Stimulated activated CD4-positive, alpha-beta T cell treated with anti-CD3 and anti-CD28 coated beads, Interleukin-12 subunit alpha, Interleukin-12 subunit beta, amount 100 ng/mL, for 48 hours (primary cell): ENCODE results near the gene ZMAT3.
A peak's percentile ranks its signal among the peaks of the same experiment; 100 is the strongest.

Experiments used
- DNase-seq, 3 donors: peaks; one replicate each; pipeline ENCODE4 v3.0.0-alpha.2; 2020; ENCODE audit warnings: low read depth in 2 of 3, low spot score in 1 of 3

The ZMAT3 gene

GRCh38 chr3:179027326-179027900, 44.2 kb downstream of the ZMAT3 start:
- peak in 1 of 3 donors; percentile 21 for DNase-seq

- no peak for DNase-seq
Measured at GRCh38 chr3:179026636-179027035, 45.0 kb downstream of the ZMAT3 start.

- no peak for DNase-seq
Measured at GRCh38 chr3:179021119-179021903, 50.3 kb downstream of the ZMAT3 start.

- no peak for DNase-seq
Measured at GRCh38 chr3:179020112-179020511, 51.5 kb downstream of the ZMAT3 start.

- no peak for DNase-seq
Measured at GRCh38 chr3:179018808-179019207, 52.8 kb downstream of the ZMAT3 start.

GRCh38 chr3:179016979-179017670, 54.5 kb downstream of the ZMAT3 start:
- no peak for DNase-seq

- peak in 2 of 3 donors; percentile 25 to 87 for DNase-seq
Measured at GRCh38 chr3:179015551-179016020, 56.0 kb downstream of the ZMAT3 start.

- no peak for DNase-seq
Measured at GRCh38 chr3:179005706-179006105, 65.9 kb downstream of the ZMAT3 start.

- no peak for DNase-seq
Measured at GRCh38 chr3:179005213-179005612, 66.4 kb downstream of the ZMAT3 start.

GRCh38 chr3:179000659-179001058, 71.0 kb downstream of the ZMAT3 start:
- no peak for DNase-seq

- no peak for DNase-seq
Measured at GRCh38 chr3:179000144-179000543, 71.5 kb downstream of the ZMAT3 start.

- DNase-seq = no peak
Measured at GRCh38 chr3:178996399-178996798, 75.2 kb downstream of the ZMAT3 start.

GRCh38 chr3:178990293-178990692, 81.3 kb downstream of the ZMAT3 start:
- no peak for DNase-seq

- no peak for DNase-seq
Measured at GRCh38 chr3:178989821-178990220, 81.8 kb downstream of the ZMAT3 start.

- DNase-seq = no peak
Measured at GRCh38 chr3:178987745-178988144, 83.9 kb downstream of the ZMAT3 start.

- no peak for DNase-seq
Measured at GRCh38 chr3:178986456-178986855, 85.2 kb downstream of the ZMAT3 start.

- no peak for DNase-seq
Measured at GRCh38 chr3:178982137-178982536, 89.5 kb downstream of the ZMAT3 start.

GRCh38 chr3:178975320-178975719, 96.3 kb downstream of the ZMAT3 start:
- no peak for DNase-seq

GRCh38 chr3:178971614-178972013, 100.0 kb downstream of the ZMAT3 start:
- DNase-seq = no peak

GRCh38 chr3:178969004-178969700, 102.5 kb downstream of the ZMAT3 start:
- no peak for DNase-seq
